Common myeloid progenitor, CD34-positive (primary cell): ENCODE data around the gene P4HA1.

Experiments used
- CTCF ChIA-PET: fragments of 350-600 bp; sonication (Branson Sonifier 250); formaldehyde crosslinking; loops from one replicate; lab custom pipeline; 2021; ENCODE audit warnings: antibody characterized with exemption; lab: Charles Lee
- POLR2A ChIA-PET: fragments of 350-600 bp; sonication (Branson Sonifier 250); formaldehyde crosslinking; loops from one replicate; lab custom pipeline; 2021; ENCODE audit warnings: antibody characterized with exemption; lab: Charles Lee
- DNase-seq, 3 donors: peaks; one replicate each; pipeline versions ENCODE4 v3.0.0 to v3.0.0-alpha.2; 2013
- H3K27ac ChIP-seq, 2 experiments: 1 replicate in 1 of 2; 2 replicates in 1 of 2; pipeline ENCODE4 v1.7.0; 2013; ENCODE audit warnings: inconsistent platforms in 2 of 2, low read length in 2 of 2, mild to moderate bottlenecking in 2 of 2, low read depth in 1 of 2, moderate library complexity in 1 of 2; ENCODE audit not compliant: severe bottlenecking in 2 of 2, insufficient read depth in 1 of 2, poor library complexity in 1 of 2
- H3K27me3 ChIP-seq, 5 experiments: replicated peaks in 2 of 5; 1 replicate in 3 of 5; 2 replicates in 2 of 5; pipeline versions ENCODE4 v1.6.1 to v1.7.0; 2013; ENCODE audit warnings: low read length in 4 of 5, mild to moderate bottlenecking in 2 of 5, moderate library complexity in 2 of 5, inconsistent platforms in 1 of 5; ENCODE audit not compliant: insufficient read depth in 5 of 5, control insufficient read depth in 4 of 5
- H3K36me3 ChIP-seq, 4 experiments: 1 replicate in 2 of 4; 2 replicates in 2 of 4; pipeline versions ENCODE4 v1.6.1 to v1.7.0; 2013; ENCODE audit warnings: low read length in 3 of 4, control low read depth in 1 of 4, mild to moderate bottlenecking in 1 of 4; ENCODE audit not compliant: control insufficient read depth in 4 of 4, insufficient read depth in 4 of 4
- H3K4me1 ChIP-seq, 4 experiments: 1 replicate in 3 of 4; 2 replicates in 1 of 4; pipeline versions ENCODE4 v1.6.1 to v1.7.1; 2013; ENCODE audit warnings: low read length in 3 of 4, mild to moderate bottlenecking in 3 of 4, control low read depth in 1 of 4, inconsistent platforms in 1 of 4, moderate library complexity in 1 of 4; ENCODE audit not compliant: control insufficient read depth in 4 of 4, insufficient read depth in 4 of 4; ENCODE audit errors: control extremely low read depth in 1 of 4
- H3K4me3 ChIP-seq, 7 experiments: 1 replicate in 4 of 7; 2 replicates in 3 of 7; pipeline versions ENCODE4 v1.5.1 to v1.7.0; 2013; ENCODE audit warnings: mild to moderate bottlenecking in 7 of 7, low read length in 6 of 7, moderate library complexity in 6 of 7, inconsistent platforms in 2 of 7, low read depth in 2 of 7, control low read depth in 1 of 7; ENCODE audit not compliant: insufficient read depth in 4 of 7, control insufficient read depth in 1 of 7; ENCODE audit errors: extremely low read depth in 1 of 7
- H3K9me3 ChIP-seq, 5 experiments: 1 replicate in 4 of 5; 2 replicates in 1 of 5; pipeline versions ENCODE4 v1.6.1 to v1.7.1; 2013; ENCODE audit warnings: low read length in 4 of 5, mild to moderate bottlenecking in 2 of 5, inconsistent platforms in 1 of 5, low read depth in 1 of 5, moderate library complexity in 1 of 5; ENCODE audit not compliant: control insufficient read depth in 4 of 5, insufficient read depth in 2 of 5; ENCODE audit errors: control extremely low read depth in 1 of 5
- WGBS: methylation state at CpG from one replicate; pipeline ENCODE4 v1.1.5; 2013; ENCODE audit not compliant: insufficient coverage; 5-methylcytosine and 5-hydroxymethylcytosine counted together

Gene P4HA1

GRCh38 chr10:73096041-73096448, 621 bp downstream of the P4HA1 start:
- H3K9me3 ChIP-seq, result no peaks in the 10 kb centered on the region
- 0% methylated on average over 16 of the region's 29 CpGs for WGBS
- peaks cover 0 to 3% (median 0%) of the 10 kb centered on the region in 4 experiments for H3K36me3 ChIP-seq
- ChIA-PET CTCF (interaction anchor here (0.6 to 2.7 kb wide), 13 partner anchors 12 to 239 kb away, joined by 3 to 22 read pairs (median 3); partner anchors contain the start of gene NUDT13), POLR2A (interaction anchor here (0.7 to 2.5 kb wide), 8 partner anchors 14 to 906 kb away, joined by 3 to 13 read pairs (median 4); partner anchors contain the start of genes ECD, FAM149B1 and NUDT13)
- no peaks in the 10 kb centered on the region for H3K27me3 ChIP-seq
- DNase-seq, result peak; percentile 73 to 84 (median 82)
- H3K4me1 ChIP-seq, result peaks cover 3 to 28% (median 18%) of the 10 kb centered on the region in 4 experiments
- peak overlapping the region; percentile 82 to 99 (median 91) for H3K4me3 ChIP-seq
- H3K27ac ChIP-seq, result peak overlapping the region; percentile 88 to 96

GRCh38 chr10:73095481-73096021, 1.1 kb downstream of the P4HA1 start:
- Histone ChIP-seq H3K4me1 (peaks cover 3 to 28% (median 18%) of the 10 kb centered on the region in 4 experiments), H3K27me3 (no peaks in the 10 kb centered on the region), H3K27ac (peak overlapping the region; percentile 88 to 96), H3K9me3 (no peaks in the 10 kb centered on the region), H3K36me3 (peaks cover 0 to 3% (median 0%) of the 10 kb centered on the region in 4 experiments), H3K4me3 (peak overlapping the region; percentile 13 to 99 (median 91))
- ChIA-PET CTCF (interaction anchor here (0.6 to 2.7 kb wide), 13 partner anchors 12 to 239 kb away, joined by 3 to 22 read pairs (median 3); partner anchors contain the start of gene NUDT13), POLR2A (interaction anchor here (0.7 to 2.5 kb wide), 9 partner anchors 15 to 905 kb away, joined by 3 to 13 read pairs (median 4); partner anchors contain the start of genes ECD, FAM149B1, MICU1 and NUDT13)
- peak; percentile 26 to 59 (median 57) for DNase-seq
- 0% methylated on average over 8 of the region's 14 CpGs for WGBS

- Histone ChIP-seq H3K4me3 (peak overlapping the region; percentile 13 to 99 (median 91)), H3K27me3 (no peaks in the 10 kb centered on the region), H3K9me3 (no peaks in the 10 kb centered on the region), H3K27ac (peak overlapping the region; percentile 88 to 96), H3K36me3 (peaks cover 0 to 3% (median 0%) of the 10 kb centered on the region in 4 experiments), H3K4me1 (peaks cover 3 to 28% (median 18%) of the 10 kb centered on the region in 4 experiments)
- no peak for DNase-seq
- ChIA-PET CTCF (interaction anchor here (1.0 to 2.7 kb wide), 9 partner anchors 11 to 62 kb away, joined by 3 to 22 read pairs (median 4); partner anchors contain the start of gene NUDT13), POLR2A (interaction anchor here (0.7 to 2.5 kb wide), 7 partner anchors 15 to 469 kb away, joined by 3 to 13 read pairs (median 4); partner anchors contain the start of genes ECD, FAM149B1, MICU1 and NUDT13)
- WGBS, result no CpG with 5 or more reads among the region's 5 CpGs
These were observed 1.6 kb downstream of the P4HA1 start for GRCh38 chr10:73094986-73095480.

- ChIA-PET CTCF (interaction anchor here (1.0 to 2.5 kb wide), 5 partner anchors 10 to 40 kb away, joined by 3 to 11 read pairs (median 4); no protein-coding TSS in a partner anchor), POLR2A (interaction anchor here (0.9 kb wide), 1 partner anchor 62 kb away, joined by 6 read pairs; no protein-coding TSS in a partner anchor)
- no peaks in the 10 kb centered on the region for H3K36me3 ChIP-seq
- H3K4me1 ChIP-seq, result peaks cover 3 to 28% (median 18%) of the 10 kb centered on the region in 4 experiments
- WGBS, result 100% methylated on average over 1 of the region's 2 CpGs
- peak overlapping the region in 3 of 7 experiments; percentile 83 to 99 (median 97) for H3K4me3 ChIP-seq
- no peaks in the 10 kb centered on the region for H3K27me3 ChIP-seq
- peak overlapping the region in 1 of 2 experiments; percentile 96 for H3K27ac ChIP-seq
- DNase-seq, result no peak
- H3K9me3 ChIP-seq, result no peaks in the 10 kb centered on the region
These were observed 2.5 kb downstream of the P4HA1 start for GRCh38 chr10:73093922-73094850.

GRCh38 chr10:73092830-73093229, 3.8 kb downstream of the P4HA1 start:
- CTCF ChIA-PET, result interaction anchor here (1.0 to 1.3 kb wide), 3 partner anchors 15 to 32 kb away, joined by 3 to 4 read pairs (median 3); no protein-coding TSS in a partner anchor

GRCh38 chr10:73088304-73088703, 8.4 kb downstream of the P4HA1 start:
- no peak overlapping the region for H3K27ac ChIP-seq
- ChIA-PET POLR2A (no interaction called here), CTCF (interaction anchor here (1.0 kb wide), 1 partner anchor 9 kb away, joined by 3 read pairs; the partner anchor contains the start of gene P4HA1)

More at GRCh38 chr10:73092830-73093229, 3.8 kb downstream of the P4HA1 start:
- H3K4me3 ChIP-seq, result no peak overlapping the region
- no peak overlapping the region for H3K27ac ChIP-seq
- POLR2A ChIA-PET, result no interaction called here
- WGBS, result 100% methylated on average over 1 of the region's 3 CpGs
- H3K9me3 ChIP-seq, result no peaks in the 10 kb centered on the region
- DNase-seq, result no peak
- no peaks in the 10 kb centered on the region for H3K27me3 ChIP-seq
- peaks cover 3 to 28% (median 18%) of the 10 kb centered on the region in 4 experiments for H3K4me1 ChIP-seq
- no peaks in the 10 kb centered on the region for H3K36me3 ChIP-seq

More at GRCh38 chr10:73088304-73088703, 8.4 kb downstream of the P4HA1 start:
- H3K27me3 ChIP-seq, result no peaks in the 10 kb centered on the region
- no peak overlapping the region for H3K4me3 ChIP-seq
- H3K9me3 ChIP-seq, result no peaks in the 10 kb centered on the region
- H3K36me3 ChIP-seq, result peaks cover 0 to 2% (median 0%) of the 10 kb centered on the region in 4 experiments
- no peak for DNase-seq
- no peaks in the 10 kb centered on the region for H3K4me1 ChIP-seq
